Measurements from ENCODE around the gene TCF4. TPM values are rescaled to one million over a fixed set of nuclear protein-coding genes. Genes with fewer than 3 reads are reported as not detected.
"Not testable (repeated sequence)": the region's sequence is repeated elsewhere in the genome, so short reads cannot be mapped to it uniquely, and the experiment has no call there.

The TCF4 gene
- total RNA-seq, 1 donor from 2014 or later, result 459 TPM

- peak in 1 of 2 donors; percentile 25 for DNase-seq (ENCODE audit: low read depth in 2 of 2)
These were observed 110.0 kb downstream of the TCF4 start for GRCh38 chr18:55477860-55478581.

- peak; percentile 65 to 76 for DNase-seq (ENCODE audit: low read depth in 2 of 2)
These were observed 110.5 kb downstream of the TCF4 start for GRCh38 chr18:55477499-55477859.

- DNase-seq (ENCODE audit: low read depth in 2 of 2), result no peak
These were observed 112.1 kb downstream of the TCF4 start for GRCh38 chr18:55475916-55476315.

GRCh38 chr18:55475467-55475866 lies 112.5 kb downstream of the TCF4 start:
- no peak for DNase-seq (ENCODE audit: low read depth in 2 of 2)

GRCh38 chr18:55473560-55473959 lies 114.4 kb downstream of the TCF4 start:
- no peak for DNase-seq (ENCODE audit: low read depth in 2 of 2)

- DNase-seq (ENCODE audit: low read depth in 2 of 2), result no peak
These were observed 114.9 kb downstream of the TCF4 start for GRCh38 chr18:55473058-55473457.

- DNase-seq (ENCODE audit: low read depth in 2 of 2), result no peak
These were observed 117.2 kb downstream of the TCF4 start for GRCh38 chr18:55470826-55471225.

GRCh38 chr18:55469134-55469533 lies 118.9 kb downstream of the TCF4 start:
- not testable (repeated sequence) for DNase-seq (ENCODE audit: low read depth in 2 of 2)

- DNase-seq (ENCODE audit: low read depth in 2 of 2), result no peak
These were observed 121.2 kb downstream of the TCF4 start for GRCh38 chr18:55466789-55467188.

GRCh38 chr18:55465313-55465712 lies 122.7 kb downstream of the TCF4 start:
- DNase-seq (ENCODE audit: low read depth in 2 of 2), result no peak

GRCh38 chr18:55464581-55464980 lies 123.4 kb downstream of the TCF4 start:
- no peak for DNase-seq (ENCODE audit: low read depth in 2 of 2)

GRCh38 chr18:55462652-55463051 lies 125.3 kb downstream of the TCF4 start:
- no peak for DNase-seq (ENCODE audit: low read depth in 2 of 2)

GRCh38 chr18:55461848-55462247 lies 126.1 kb downstream of the TCF4 start:
- no peak for DNase-seq (ENCODE audit: low read depth in 2 of 2)

GRCh38 chr18:55458456-55459203 lies 129.4 kb downstream of the TCF4 start:
- DNase-seq (ENCODE audit: low read depth in 2 of 2), result no peak

GRCh38 chr18:55457028-55457427 lies 131.0 kb downstream of the TCF4 start:
- no peak for DNase-seq (ENCODE audit: low read depth in 2 of 2)

- no peak for DNase-seq (ENCODE audit: low read depth in 2 of 2)
These were observed 132.1 kb downstream of the TCF4 start for GRCh38 chr18:55455938-55456337.

- DNase-seq (ENCODE audit: low read depth in 2 of 2), result no peak
These were observed 134.8 kb downstream of the TCF4 start for GRCh38 chr18:55453186-55453585.

- no peak for DNase-seq (ENCODE audit: low read depth in 2 of 2)
These were observed 135.8 kb downstream of the TCF4 start for GRCh38 chr18:55452123-55452611.

- DNase-seq (ENCODE audit: low read depth in 2 of 2), result no peak
These were observed 138.4 kb downstream of the TCF4 start for GRCh38 chr18:55449412-55450140.

GRCh38 chr18:55448420-55448819 lies 139.6 kb downstream of the TCF4 start:
- DNase-seq (ENCODE audit: low read depth in 2 of 2), result no peak

- DNase-seq (ENCODE audit: low read depth in 2 of 2), result no peak
These were observed 140.3 kb downstream of the TCF4 start for GRCh38 chr18:55447672-55448018.

- no peak for DNase-seq (ENCODE audit: low read depth in 2 of 2)
These were observed 140.9 kb downstream of the TCF4 start for GRCh38 chr18:55446996-55447671.

All from dermis microvascular lymphatic vessel endothelial cell (primary cell).